ENCODE results near the gene HERPUD2.
"Not testable (repeated sequence)": the region's sequence is repeated elsewhere in the genome, so short reads cannot be mapped to it uniquely, and the experiment has no call there.

Gene HERPUD2

GRCh38 chr7:35599061-35599460 is 95.9 kb downstream of the HERPUD2 start:
- no peak for DNase-seq

GRCh38 chr7:35596061-35596460 is 98.9 kb downstream of the HERPUD2 start:
- DNase-seq = no peak

GRCh38 chr7:35593899-35594298 is 101.0 kb downstream of the HERPUD2 start:
- DNase-seq = no peak

GRCh38 chr7:35588647-35589046 is 106.3 kb downstream of the HERPUD2 start:
- DNase-seq = no peak

GRCh38 chr7:35584990-35585389 is 109.9 kb downstream of the HERPUD2 start:
- DNase-seq = no peak

GRCh38 chr7:35584533-35584932 is 110.4 kb downstream of the HERPUD2 start:
- not testable (repeated sequence) for DNase-seq
